ENCODE data around the gene NDUFAF8.

- TF ChIP-seq ZBTB44 (tag by site-specific recombination; IDR thresholded peaks at IDR 0.05) (no peak), CTCF (tag by site-specific recombination; IDR thresholded peaks at IDR 0.05) (no peak), ZBTB49 (tag by site-specific recombination; IDR thresholded peaks at IDR 0.05; ENCODE audit: low read depth) (no peak), ZNF140 (tag by site-specific recombination; IDR thresholded peaks at IDR 0.05) (no peak), SP2 (tag by site-specific recombination; IDR thresholded peaks at IDR 0.05) (no peak), PBX3 (CRISPR knock-in tag; IDR thresholded peaks at IDR 0.05) (no peak), MEIS1 (CRISPR knock-in tag; IDR thresholded peaks at IDR 0.05; ENCODE audit: borderline replicate concordance) (no peak), ELK4 (IDR thresholded peaks at IDR 0.05; ENCODE audit: borderline replicate concordance, low read depth, low read length) (no peak), SP7 (tag by site-specific recombination; IDR thresholded peaks at IDR 0.05) (no peak)
Measured at GRCh38 chr17:81244358-81245023, 5.4 kb downstream of the NDUFAF8 start.

All from HEK293 (cell line).